GM12878 (cell line): ENCODE results near the gene ZDHHC7. TPM values are rescaled to one million over a fixed set of nuclear protein-coding genes. Genes with fewer than 3 reads are reported as not detected.

ENCODE experiments used
- ATAC-seq: fragments of 200-7000 bp; cut with Tn5 transposase; 3 replicates; pipeline ENCODE4 v1.9.1; 2020; ENCODE audit warnings: mild to moderate bottlenecking, moderate library complexity
- BruUV-seq: library from RNA; stranded (reverse); fragments of 400-500 nt; replicated peaks from 2 replicates; lab custom pipeline; 2021; lab: Mats Ljungman, UMichigan
- CTCF ChIA-PET: fragments of 300-600 bp; sonication (Branson Sonifier 250); formaldehyde crosslinking; extraction: SDS; loops from one replicate; lab custom pipeline; 2021; ENCODE audit warnings: inconsistent platforms; lab: Yijun Ruan, JAX
- POLR2A ChIA-PET: fragments of 350-600 bp; formaldehyde crosslinking; extraction: SDS; loops from one replicate; lab custom pipeline; 2021; ENCODE audit warnings: inconsistent platforms; lab: Charles Lee
- RAD21 ChIA-PET: fragments of 300-600 bp; sonication (Branson Sonifier 250); formaldehyde crosslinking; loops from one replicate; lab custom pipeline; 2023; ENCODE audit warnings: antibody characterized with exemption; ENCODE audit not compliant: unreplicated experiment; lab: Charles Lee
- SMC1A ChIA-PET: fragments of 300-600 bp; sonication (Branson Sonifier 250); formaldehyde crosslinking; loops from one replicate; lab custom pipeline; 2023; ENCODE audit not compliant: unreplicated experiment, uncharacterized antibody; lab: Charles Lee
- DNase-seq: peaks from one replicate; pipeline ENCODE4 v3.0.0-alpha.2; 2011; ENCODE audit warnings: low read depth, low spot score
- FAIRE-seq: peaks from 3 replicates; lab custom pipeline; 2011; peaks lifted over from hg19 to GRCh38; lab: Jason Lieb, UNC
- H2AFZ ChIP-seq: 2 replicates; pipeline ENCODE4 v1.6.0; 2011; ENCODE audit warnings: low read depth, low read length, control low read depth; ENCODE audit not compliant: control insufficient read depth
- H3K27ac ChIP-seq: 2 replicates; pipeline ENCODE4 v1.5.1; 2011; ENCODE audit warnings: control low read depth; ENCODE audit not compliant: control insufficient read depth, insufficient read depth
- H3K27me3 ChIP-seq, 2 experiments: replicated peaks in 1 of 2; 2 replicates each; pipeline versions ENCODE4 v1.6.0 to v1.6.1; 2011; ENCODE audit warnings: low read length in 1 of 2; ENCODE audit not compliant: control insufficient read depth in 2 of 2, insufficient read depth in 2 of 2
- H3K36me3 ChIP-seq, 2 experiments: 2 replicates each; pipeline ENCODE4 v1.5.1; 2011; ENCODE audit warnings: low read length in 1 of 2; ENCODE audit not compliant: control insufficient read depth in 2 of 2, insufficient read depth in 2 of 2
- H3K4me1 ChIP-seq: 2 replicates; pipeline ENCODE4 v1.6.1; 2011; ENCODE audit warnings: mild to moderate bottlenecking, low read length, moderate library complexity, mixed read lengths; ENCODE audit not compliant: control insufficient read depth, insufficient read depth
- H3K4me2 ChIP-seq: 2 replicates; pipeline ENCODE4 v1.6.0; 2011; ENCODE audit warnings: control low read depth; ENCODE audit not compliant: control insufficient read depth, insufficient read depth
- H3K4me3 ChIP-seq: fragments of 200-600 bp; sonication (generic); 2 replicates; pipeline ENCODE4 v1.5.1; 2016
- H3K79me2 ChIP-seq: 2 replicates; pipeline ENCODE4 v1.6.0; 2011; ENCODE audit warnings: low read length; ENCODE audit not compliant: control insufficient read depth, insufficient read depth
- H3K9ac ChIP-seq: 2 replicates; pipeline ENCODE4 v1.8.0; 2011; ENCODE audit warnings: low read length, control low read depth, mixed read lengths; ENCODE audit not compliant: control insufficient read depth, insufficient read depth
- H3K9me3 ChIP-seq: replicated peaks from 3 replicates; pipeline ENCODE4 v1.5.1; 2011; ENCODE audit warnings: mild to moderate bottlenecking, low read length; ENCODE audit not compliant: control insufficient read depth, insufficient read depth
- H4K20me1 ChIP-seq: 2 replicates; pipeline ENCODE4 v1.6.0; 2011; ENCODE audit not compliant: control insufficient read depth, insufficient read depth
- ATF7 ChIP-seq: fragments of 450-650 bp; IDR thresholded peaks from 2 replicates; pipeline ENCODE4 v1.6.1; 2016; ENCODE audit warnings: low read depth, mild to moderate bottlenecking
- FOXM1 ChIP-seq: IDR thresholded peaks from 2 replicates; pipeline ENCODE4 v1.6.1; 2012; ENCODE audit warnings: low read depth, mild to moderate bottlenecking, inconsistent platforms, low read length, moderate library complexity
- PAX8 ChIP-seq: fragments of 450-650 bp; IDR thresholded peaks from 2 replicates; pipeline ENCODE4 v1.6.1; 2017; ENCODE audit warnings: mild to moderate bottlenecking, moderate library complexity
- WGBS: methylation state at CpG from one replicate; pipeline ENCODE4 v1.1.6; 2016; ENCODE audit warnings: low lambda C conversion rate; ENCODE audit not compliant: insufficient replicate concordance, insufficient coverage; ENCODE audit errors: missing lambda C conversion rate; 5-methylcytosine and 5-hydroxymethylcytosine counted together
- in situ Hi-C: fragments of 300-500 bp; cut with MboI; formaldehyde crosslinking; loops from 9 replicates; pipeline ENCODE4 v1.14.3; 2018; ENCODE audit warnings: mixed read lengths
- intact Hi-C: fragments of 100-400 bp; cut with micrococcal nuclease; formaldehyde crosslinking; loops from one replicate; pipeline ENCODE4 v1.14.2; 2022; ENCODE audit not compliant: unreplicated experiment
- polyA plus RNA-seq, 11 experiments: library from polyadenylated mRNA; depleted of rRNA in 4 of 11; unstranded in 6 of 11; stranded (reverse) in 5 of 11; fragments of >200 nt; fragmentation: Nextera tagmentation in 4 of 11; fragmentation: Illumina TruSeq in 1 of 11; extraction: Ambion mirVana in 4 of 11; extraction: Trizol in 1 of 11; gene quantifications; 1 replicate in 1 of 11; 2 replicates in 10 of 11; pipeline versions ENCODE4 v1.2.1 to v1.2.3, GENCODE V29; 2011 to 2016; ENCODE audit warnings: inconsistent platforms in 2 of 11, missing spikeins in 2 of 11, low read depth in 1 of 11
- total RNA-seq, 4 experiments: library from RNA; depleted of rRNA in 3 of 4; stranded (reverse); fragments of >200 nt in 3 of 4; fragmentation: Illumina TruSeq in 1 of 4; extraction: Trizol in 1 of 4; gene quantifications; 2 replicates each; pipeline versions ENCODE4 v1.2.1 to v1.2.3, GENCODE V29; 2013 to 2021
- TF ChIP-seq, protein P1 (sequence below): fragments of 450-650 bp; IDR thresholded peaks from 2 replicates; pipeline ENCODE4 v1.6.1; 2016; ENCODE audit warnings: mild to moderate bottlenecking
- TF ChIP-seq, protein P2 (sequence below): fragments of 450-650 bp; IDR thresholded peaks from 2 replicates; pipeline ENCODE4 v1.6.1; 2016; ENCODE audit warnings: mild to moderate bottlenecking
- TF ChIP-seq, protein P3 (sequence below): IDR thresholded peaks from 2 replicates; pipeline ENCODE4 v1.6.1; 2011; ENCODE audit warnings: mild to moderate bottlenecking, low read depth, low read length, moderate library complexity; ENCODE audit not compliant: insufficient replicate concordance

ZDHHC7 gene
- total and polyA plus RNA-seq, 10 of the 15 experiments (the other 5 are each of a cell fraction or from before 2014, with no cell fraction given) = 0.87 to 26.0 (median 20.0) TPM

GRCh38 chr16:85010446-85010930, 847 bp downstream of the ZDHHC7 start:
- no TSS peak for BruUV-seq
- Histone ChIP-seq H2AFZ (peak overlapping the region; percentile 28), H3K4me3 (peak overlapping the region; percentile 90), H3K9me3 (no peaks in the 10 kb centered on the region), H3K79me2 (peaks cover 46% of the 10 kb centered on the region), H3K36me3 (no peaks in the 10 kb centered on the region), H3K4me2 (peak overlapping the region; percentile 81), H3K4me1 (peaks cover 5% of the 10 kb centered on the region; the same call in 1 of the 2 replicates), H3K9ac (peak overlapping the region; percentile 96), H3K27ac (peak overlapping the region; percentile 95), H3K27me3 (no peaks in the 10 kb centered on the region), H4K20me1 (no peaks in the 10 kb centered on the region; the same call in 1 of the 2 replicates)
- WGBS = 8% methylated on average over 9 of the region's 9 CpGs
- TF ChIP-seq FOXM1 (no peak), PAX8 (no peak), ATF7 (no peak)
- TF ChIP-seq, protein P1, sequence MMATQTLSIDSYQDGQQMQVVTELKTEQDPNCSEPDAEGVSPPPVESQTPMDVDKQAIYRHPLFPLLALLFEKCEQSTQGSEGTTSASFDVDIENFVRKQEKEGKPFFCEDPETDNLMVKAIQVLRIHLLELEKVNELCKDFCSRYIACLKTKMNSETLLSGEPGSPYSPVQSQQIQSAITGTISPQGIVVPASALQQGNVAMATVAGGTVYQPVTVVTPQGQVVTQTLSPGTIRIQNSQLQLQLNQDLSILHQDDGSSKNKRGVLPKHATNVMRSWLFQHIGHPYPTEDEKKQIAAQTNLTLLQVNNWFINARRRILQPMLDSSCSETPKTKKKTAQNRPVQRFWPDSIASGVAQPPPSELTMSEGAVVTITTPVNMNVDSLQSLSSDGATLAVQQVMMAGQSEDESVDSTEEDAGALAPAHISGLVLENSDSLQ = peak; percentile 73
- TF ChIP-seq, protein P2, sequence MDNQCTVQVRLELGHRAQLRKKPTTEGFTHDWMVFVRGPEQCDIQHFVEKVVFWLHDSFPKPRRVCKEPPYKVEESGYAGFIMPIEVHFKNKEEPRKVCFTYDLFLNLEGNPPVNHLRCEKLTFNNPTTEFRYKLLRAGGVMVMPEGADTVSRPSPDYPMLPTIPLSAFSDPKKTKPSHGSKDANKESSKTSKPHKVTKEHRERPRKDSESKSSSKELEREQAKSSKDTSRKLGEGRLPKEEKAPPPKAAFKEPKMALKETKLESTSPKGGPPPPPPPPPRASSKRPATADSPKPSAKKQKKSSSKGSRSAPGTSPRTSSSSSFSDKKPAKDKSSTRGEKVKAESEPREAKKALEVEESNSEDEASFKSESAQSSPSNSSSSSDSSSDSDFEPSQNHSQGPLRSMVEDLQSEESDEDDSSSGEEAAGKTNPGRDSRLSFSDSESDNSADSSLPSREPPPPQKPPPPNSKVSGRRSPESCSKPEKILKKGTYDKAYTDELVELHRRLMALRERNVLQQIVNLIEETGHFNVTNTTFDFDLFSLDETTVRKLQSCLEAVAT = no peak
- TF ChIP-seq, protein P3, sequence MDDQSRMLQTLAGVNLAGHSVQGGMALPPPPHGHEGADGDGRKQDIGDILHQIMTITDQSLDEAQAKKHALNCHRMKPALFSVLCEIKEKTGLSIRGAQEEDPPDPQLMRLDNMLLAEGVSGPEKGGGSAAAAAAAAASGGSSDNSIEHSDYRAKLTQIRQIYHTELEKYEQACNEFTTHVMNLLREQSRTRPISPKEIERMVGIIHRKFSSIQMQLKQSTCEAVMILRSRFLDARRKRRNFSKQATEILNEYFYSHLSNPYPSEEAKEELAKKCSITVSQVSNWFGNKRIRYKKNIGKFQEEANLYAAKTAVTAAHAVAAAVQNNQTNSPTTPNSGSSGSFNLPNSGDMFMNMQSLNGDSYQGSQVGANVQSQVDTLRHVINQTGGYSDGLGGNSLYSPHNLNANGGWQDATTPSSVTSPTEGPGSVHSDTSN = peak; percentile 40
- no peak for FAIRE-seq
- POLR2A ChIA-PET = interaction anchor here (0.5 to 2.9 kb wide), 4 partner anchors 9 to 112 kb away, joined by 3 to 21 read pairs (median 6); partner anchors contain the start of gene KIAA0513
- CTCF ChIA-PET = interaction anchor here (0.6 to 3.1 kb wide), 5 partner anchors 17 to 338 kb away, joined by 3 to 22 read pairs (median 8); partner anchors contain the start of gene KIAA0513
- intact Hi-C loops (loop anchor here (5.0 kb wide), 1 partner anchor 77 kb away; no protein-coding TSS in a partner anchor), in situ Hi-C loops (no loop called here)
- no peak for DNase-seq
- RAD21 ChIA-PET = interaction anchor here (0.7 to 1.8 kb wide), 5 partner anchors 9 to 267 kb away, joined by 3 to 7 read pairs (median 3); partner anchors contain the start of gene KIAA0513
- SMC1A ChIA-PET = interaction anchor here (1.0 to 3.0 kb wide), 5 partner anchors 9 to 44 kb away, joined by 3 to 14 read pairs (median 4); partner anchors contain the start of gene KIAA0513
- ATAC-seq = peak; percentile 12
